Limb (tissue), 2 donors: Measurements from ENCODE around the gene GPR107.
A peak's percentile ranks its signal among the peaks of the same experiment; 100 is the strongest.

Source experiments
- DNase-seq, 2 donors: peaks; one replicate each; pipeline ENCODE4 v3.0.0-alpha.2; 2016; ENCODE audit errors: extremely low spot score in 2 of 2

GPR107 gene

GRCh38 chr9:130157079-130157478 lies 103.4 kb downstream of the GPR107 start:
- no peak for DNase-seq

GRCh38 chr9:130158001-130158400 lies 104.3 kb downstream of the GPR107 start:
- no peak for DNase-seq

GRCh38 chr9:130159057-130159456 lies 105.4 kb downstream of the GPR107 start:
- DNase-seq: no peak

GRCh38 chr9:130159915-130160670 lies 106.4 kb downstream of the GPR107 start:
- DNase-seq: no peak

GRCh38 chr9:130160862-130161470 lies 107.3 kb downstream of the GPR107 start:
- DNase-seq: no peak

- no peak for DNase-seq
Measured at GRCh38 chr9:130165579-130165978, 111.9 kb downstream of the GPR107 start.

- DNase-seq: no peak
Measured at GRCh38 chr9:130166399-130166798, 112.7 kb downstream of the GPR107 start.

- no peak for DNase-seq
Measured at GRCh38 chr9:130167927-130168326, 114.2 kb downstream of the GPR107 start.

GRCh38 chr9:130171226-130172148 lies 117.8 kb downstream of the GPR107 start:
- no peak for DNase-seq

- DNase-seq: peak in 1 of 2 donors; percentile 90
Measured at GRCh38 chr9:130172161-130172857, 118.6 kb downstream of the GPR107 start, which contains the start of gene NCS1. Gene NCS1, plus strand, starts transcription at chr9:130172404. Its CDS starts 260 bp downstream, at chr9:130172664.

- peak in 1 of 2 donors; percentile 68 for DNase-seq
Measured at GRCh38 chr9:130172858-130173665, 119.4 kb downstream of the GPR107 start.

- no peak for DNase-seq
Measured at GRCh38 chr9:130173666-130173983, 119.9 kb downstream of the GPR107 start.

GRCh38 chr9:130174025-130174424 lies 120.3 kb downstream of the GPR107 start:
- DNase-seq: no peak

GRCh38 chr9:130174920-130175321 lies 121.2 kb downstream of the GPR107 start:
- no peak for DNase-seq

- no peak for DNase-seq
Measured at GRCh38 chr9:130175355-130175754, 121.6 kb downstream of the GPR107 start.

GRCh38 chr9:130176760-130177159 lies 123.1 kb downstream of the GPR107 start:
- no peak for DNase-seq

- no peak for DNase-seq
Measured at GRCh38 chr9:130177898-130178805, 124.4 kb downstream of the GPR107 start.

- no peak for DNase-seq
Measured at GRCh38 chr9:130179331-130179907, 125.7 kb downstream of the GPR107 start.

- no peak for DNase-seq
Measured at GRCh38 chr9:130180516-130180915, 126.8 kb downstream of the GPR107 start.
